Measurements from ENCODE around the gene PNMA8B.

The PNMA8B gene

GRCh38 chr19:46471116-46471733 is 24.4 kb downstream of the PNMA8B start, which contains the start of gene PNMA8A:
TSS of gene PNMA8A (minus strand) at chr19:46471563. CDS start at chr19:46471035, 528 bp downstream.
- ChIA-PET CTCF (interaction anchor here (0.8 to 0.9 kb wide), 2 partner anchors 69 to 76 kb away, joined by 4 read pairs; no protein-coding TSS in a partner anchor), POLR2A (interaction anchor here (0.5 kb wide), 1 partner anchor 70 kb away, joined by 4 read pairs; no protein-coding TSS in a partner anchor)
- H3K36me3 ChIP-seq (ENCODE audit: control insufficient read depth in 2 of 2, insufficient read depth in 1 of 2, low read length in 2 of 2) = peaks cover 0 to 29% of the 10 kb centered on the region in 2 experiments; a peak in 2 of 3 replicates
- TF ChIP-seq ZNF311 (tag by site-specific recombination; IDR thresholded peaks at IDR 0.05; ENCODE audit: borderline replicate concordance) = no peak
- no peak for TF ChIP-seq ZNF704 (tag by site-specific recombination; IDR thresholded peaks at IDR 0.05)
- TF ChIP-seq ZNF530 (tag by site-specific recombination; IDR thresholded peaks at IDR 0.05; ENCODE audit: low read depth) = no peak
- no peak for TF ChIP-seq ZSCAN16 (tag by site-specific recombination; IDR thresholded peaks at IDR 0.05)
- no peak for TF ChIP-seq SCRT2 (tag by site-specific recombination; IDR thresholded peaks at IDR 0.05)
- TF ChIP-seq WT1 (tag by site-specific recombination; IDR thresholded peaks at IDR 0.05) = no peak
- H3K9me3 ChIP-seq (ENCODE audit: control insufficient read depth, insufficient read depth, low read depth, low read length) = no peaks in the 10 kb centered on the region
- H3K27ac ChIP-seq (ENCODE audit: extremely low read depth, low read depth, low read length) = peak within 1 kb of the TSS; percentile 63; the same call in 1 of the 2 replicates
- H3K4me3 ChIP-seq (ENCODE audit: low read depth, low read length) = peak within 1 kb of the TSS; percentile 55
- H3K4me1 ChIP-seq (ENCODE audit: control insufficient read depth, insufficient read depth, low read length) = no peaks in the 10 kb centered on the region; the same call in 1 of the 2 replicates

GRCh38 chr19:46470376-46470775 is 25.3 kb downstream of the PNMA8B start:
- Histone ChIP-seq H3K36me3 (ENCODE audit: control insufficient read depth in 2 of 2, insufficient read depth in 1 of 2, low read length in 2 of 2) (peaks cover 0 to 31% of the 10 kb centered on the region in 2 experiments; a peak in 2 of 3 replicates), H3K4me3 (ENCODE audit: low read depth, low read length) (no peak overlapping the region), H3K27ac (ENCODE audit: extremely low read depth, low read depth, low read length) (no peak overlapping the region; the same call in 1 of the 2 replicates), H3K4me1 (ENCODE audit: control insufficient read depth, insufficient read depth, low read length) (no peaks in the 10 kb centered on the region; the same call in 1 of the 2 replicates), H3K9me3 (ENCODE audit: control insufficient read depth, insufficient read depth, low read depth, low read length) (no peaks in the 10 kb centered on the region)
- POLR2A ChIA-PET = no interaction called here
- CTCF ChIA-PET = interaction anchor here (0.9 kb wide), 1 partner anchor 75 kb away, joined by 4 read pairs; no protein-coding TSS in a partner anchor
- TF ChIP-seq ZNF239 (tag by site-specific recombination; IDR thresholded peaks at IDR 0.05) = no peak
- TF ChIP-seq PRDM1 (tag by site-specific recombination; IDR thresholded peaks at IDR 0.05) = no peak
- TF ChIP-seq ZNF561 (tag by site-specific recombination; IDR thresholded peaks at IDR 0.05; ENCODE audit: borderline replicate concordance) = no peak
- no peak for TF ChIP-seq HOXC10 (CRISPR knock-in tag; IDR thresholded peaks at IDR 0.05)
- TF ChIP-seq ZNF18 (tag by site-specific recombination; IDR thresholded peaks at IDR 0.05) = no peak
- TF ChIP-seq ZNF580 (tag by site-specific recombination; IDR thresholded peaks at IDR 0.05) = no peak
- no peak for TF ChIP-seq ZNF514 (tag by site-specific recombination; IDR thresholded peaks at IDR 0.05)
- TF ChIP-seq ZNF292 (tag by site-specific recombination; IDR thresholded peaks at IDR 0.05; ENCODE audit: borderline replicate concordance, low read depth) = no peak
- TF ChIP-seq ZNF513 (tag by site-specific recombination; IDR thresholded peaks at IDR 0.05) = no peak
- TF ChIP-seq HOXD13 (CRISPR knock-in tag; IDR thresholded peaks at IDR 0.05; ENCODE audit: borderline replicate concordance) = no peak

Measured in HEK293 (cell line).